Neuronal stem cell (in vitro differentiated cells): ENCODE data around the gene IMMP2L.

Experiments used
- DNase-seq: peaks from one replicate; pipeline ENCODE4 v3.0.0-alpha.2; 2013; ENCODE audit warnings: low spot score
- H2AFZ ChIP-seq: one replicate; pipeline ENCODE4 v1.6.1; 2013; ENCODE audit warnings: mild to moderate bottlenecking, low read length, inconsistent platforms
- H2AK5ac ChIP-seq: 2 replicates; pipeline ENCODE4 v1.6.1; 2013; ENCODE audit warnings: low read depth, mild to moderate bottlenecking, inconsistent platforms, low read length, moderate library complexity, mixed read lengths
- H2BK120ac ChIP-seq: 2 replicates; pipeline ENCODE4 v1.6.1; 2013; ENCODE audit warnings: low read depth, mild to moderate bottlenecking, inconsistent platforms, low read length, moderate library complexity, mixed read lengths
- H2BK12ac ChIP-seq: one replicate; pipeline ENCODE4 v1.6.1; 2013; ENCODE audit warnings: low read length, inconsistent platforms
- H2BK15ac ChIP-seq: 2 replicates; pipeline ENCODE4 v1.6.1; 2013; ENCODE audit warnings: mild to moderate bottlenecking, low read length, inconsistent platforms, mixed read lengths
- H2BK5ac ChIP-seq: one replicate; pipeline ENCODE4 v1.6.1; 2013; ENCODE audit warnings: inconsistent platforms, mild to moderate bottlenecking, low read length, moderate library complexity
- H3K14ac ChIP-seq: one replicate; pipeline ENCODE4 v1.6.1; 2013; ENCODE audit warnings: low read length, inconsistent platforms
- H3K18ac ChIP-seq: 2 replicates; pipeline ENCODE4 v1.6.1; 2013; ENCODE audit warnings: low read length, inconsistent platforms
- H3K23ac ChIP-seq: 2 replicates; pipeline ENCODE4 v1.6.1; 2013; ENCODE audit warnings: low read depth, mild to moderate bottlenecking, mixed read lengths, low read length, inconsistent platforms; ENCODE audit not compliant: poor library complexity
- H3K27ac ChIP-seq: replicated peaks from 3 replicates; pipeline ENCODE4 v1.5.1; 2013; ENCODE audit warnings: low read length, inconsistent platforms
- H3K27me3 ChIP-seq, 3 experiments: 2 replicates each; pipeline ENCODE4 v1.6.1; 2013; ENCODE audit warnings: low read length in 3 of 3, mild to moderate bottlenecking in 2 of 3, inconsistent platforms in 1 of 3, low read depth in 1 of 3, mixed read lengths in 1 of 3, moderate library complexity in 1 of 3; ENCODE audit not compliant: control insufficient read depth in 3 of 3, insufficient read depth in 3 of 3
- H3K36me3 ChIP-seq, 2 donors: replicated peaks in 1 of 2; 2 replicates each; pipeline ENCODE4 v1.6.1; 2013; ENCODE audit warnings: low read length in 2 of 2; ENCODE audit not compliant: control insufficient read depth in 2 of 2, insufficient read depth in 2 of 2
- H3K4ac ChIP-seq: 2 replicates; pipeline ENCODE4 v1.6.1; 2013; ENCODE audit warnings: inconsistent platforms, mild to moderate bottlenecking, low read length, moderate library complexity
- H3K4me1 ChIP-seq, 2 donors: 1 replicate in 1 of 2; 2 replicates in 1 of 2; pipeline ENCODE4 v1.6.1; 2013; ENCODE audit warnings: low read length in 2 of 2, low read depth in 1 of 2; ENCODE audit not compliant: control insufficient read depth in 2 of 2, insufficient read depth in 1 of 2
- H3K4me2 ChIP-seq: one replicate; pipeline ENCODE4 v1.6.1; 2013; ENCODE audit warnings: mild to moderate bottlenecking, low read length, inconsistent platforms; ENCODE audit not compliant: insufficient read depth, poor library complexity, severe bottlenecking
- H3K4me3 ChIP-seq, 2 donors: 2 replicates each; pipeline ENCODE4 v1.5.1; 2013; ENCODE audit warnings: low read length in 2 of 2, mild to moderate bottlenecking in 2 of 2, inconsistent platforms in 1 of 2, moderate library complexity in 1 of 2
- H3K79me1 ChIP-seq: one replicate; pipeline ENCODE4 v1.6.1; 2013; ENCODE audit warnings: low read depth, mild to moderate bottlenecking, inconsistent platforms, low read length, moderate library complexity
- H3K9ac ChIP-seq: one replicate; pipeline ENCODE4 v1.6.1; 2013; ENCODE audit warnings: mild to moderate bottlenecking, low read depth, low read length, inconsistent platforms; ENCODE audit not compliant: poor library complexity
- H3K9me3 ChIP-seq, 2 donors: replicated peaks in 1 of 2; 2 replicates each; pipeline versions ENCODE3 to v1.6.1; 2013; ENCODE audit warnings: low read length in 2 of 2, mild to moderate bottlenecking in 2 of 2, inconsistent platforms in 1 of 2, low read depth in 1 of 2, mixed read lengths in 1 of 2, moderate library complexity in 1 of 2; ENCODE audit not compliant: control insufficient read depth in 2 of 2, insufficient read depth in 1 of 2
- H4K8ac ChIP-seq: one replicate; pipeline ENCODE4 v1.6.1; 2013; ENCODE audit warnings: low read depth, mild to moderate bottlenecking, inconsistent platforms, low read length, moderate library complexity
- H4K91ac ChIP-seq: one replicate; pipeline ENCODE4 v1.6.1; 2013; ENCODE audit warnings: low read length, low read depth, mild to moderate bottlenecking, inconsistent platforms; ENCODE audit not compliant: poor library complexity
- WGBS, 2 donors: extraction: QIAGEN DNeasy Blood & Tissue Kit; methylation state at CpG; one replicate each; pipeline ENCODE4 v1.1.7; 2013; ENCODE audit warnings: missing lambda C conversion rate in 2 of 2, mixed read lengths in 1 of 2; ENCODE audit not compliant: insufficient read length in 2 of 2, insufficient replicate concordance in 1 of 2; ENCODE audit errors: extremely low coverage in 2 of 2; 5-methylcytosine and 5-hydroxymethylcytosine counted together

Gene IMMP2L

GRCh38 chr7:111080495-111081105 lies 481.7 kb downstream of the IMMP2L start:
- no peak overlapping the region for H3K27ac ChIP-seq
- H3K79me1 ChIP-seq = no peaks in the 10 kb centered on the region
- no peak for DNase-seq
- H3K23ac ChIP-seq = no peak overlapping the region
- no peak overlapping the region for H3K4ac ChIP-seq
- WGBS, 2 donors = no CpG with 5 or more reads among the region's 1 CpG
- H4K8ac ChIP-seq = no peak overlapping the region
- no peak overlapping the region for H2BK15ac ChIP-seq
- H3K4me1 ChIP-seq = peaks cover 4 to 20% of the 10 kb centered on the region in 2 donors
- H2BK5ac ChIP-seq = no peak overlapping the region
- H3K14ac ChIP-seq = no peak overlapping the region
- no peak overlapping the region for H2BK120ac ChIP-seq
- no peak overlapping the region for H2AK5ac ChIP-seq
- H3K9ac ChIP-seq = no peak overlapping the region
- H2BK12ac ChIP-seq = no peak overlapping the region
- H2AFZ ChIP-seq = no peak overlapping the region
- no peak overlapping the region for H3K4me3 ChIP-seq
- H3K18ac ChIP-seq = no peak overlapping the region
- H3K36me3 ChIP-seq = no peaks in the 10 kb centered on the region
- H4K91ac ChIP-seq = no peak overlapping the region
- H3K27me3 ChIP-seq = no peaks in the 10 kb centered on the region
- H3K9me3 ChIP-seq = no peaks in the 10 kb centered on the region
- no peak overlapping the region for H3K4me2 ChIP-seq

- Histone ChIP-seq H3K4me2 (no peak overlapping the region), H3K4me3 (no peak overlapping the region), H4K91ac (no peak overlapping the region), H3K9me3 (no peaks in the 10 kb centered on the region), H3K4ac (no peak overlapping the region), H4K8ac (no peak overlapping the region), H3K9ac (no peak overlapping the region), H3K79me1 (no peaks in the 10 kb centered on the region), H2BK120ac (no peak overlapping the region), H3K27ac (no peak overlapping the region), H3K18ac (no peak overlapping the region), H2AK5ac (no peak overlapping the region), H3K23ac (no peak overlapping the region), H2BK12ac (no peak overlapping the region), H2AFZ (no peak overlapping the region), H2BK5ac (no peak overlapping the region), H3K27me3 (no peaks in the 10 kb centered on the region), H3K14ac (no peak overlapping the region), H2BK15ac (no peak overlapping the region), H3K4me1 (peaks cover 2 to 20% of the 10 kb centered on the region in 2 donors), H3K36me3 (no peaks in the 10 kb centered on the region)
- no peak for DNase-seq
- WGBS, 2 donors = no CpG with 5 or more reads among the region's 2 CpGs
These were observed 485.3 kb downstream of the IMMP2L start for GRCh38 chr7:111077001-111077400.

DNA sequence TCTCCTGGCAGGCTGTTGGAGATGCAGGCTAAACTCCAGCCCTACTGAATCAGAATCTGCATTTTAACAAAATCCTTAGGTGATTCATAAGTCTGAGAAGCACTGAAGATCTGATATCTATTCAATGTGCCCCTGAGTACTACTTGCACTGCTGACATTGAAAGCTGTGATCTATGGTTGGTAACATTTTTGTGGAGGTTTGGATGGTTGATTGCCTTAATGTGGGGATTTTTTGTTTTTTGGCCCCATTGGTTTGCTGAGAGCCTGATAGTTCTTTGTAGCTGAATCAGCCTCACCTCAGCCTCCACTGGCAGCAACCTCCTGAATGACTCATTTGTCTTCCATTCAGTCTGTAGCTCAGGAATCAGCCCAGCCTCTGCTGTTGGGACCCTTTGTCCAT lies 486.1 kb downstream of the IMMP2L start:
- no peak overlapping the region for H3K27ac ChIP-seq
- DNase-seq = no peak

GRCh38 chr7:111075498-111075897 lies 486.8 kb downstream of the IMMP2L start:
- Histone ChIP-seq H3K23ac (no peak overlapping the region), H2BK120ac (no peak overlapping the region), H3K4ac (no peak overlapping the region), H3K9ac (no peak overlapping the region), H2AK5ac (no peak overlapping the region), H3K27me3 (no peaks in the 10 kb centered on the region), H3K9me3 (no peaks in the 10 kb centered on the region), H2BK12ac (no peak overlapping the region), H3K4me2 (no peak overlapping the region), H3K27ac (no peak overlapping the region), H3K18ac (no peak overlapping the region), H3K79me1 (no peaks in the 10 kb centered on the region), H2AFZ (no peak overlapping the region), H4K8ac (no peak overlapping the region), H3K4me1 (peaks cover 0 to 11% of the 10 kb centered on the region in 2 donors), H2BK5ac (no peak overlapping the region), H3K14ac (no peak overlapping the region), H3K4me3 (no peak overlapping the region), H3K36me3 (no peaks in the 10 kb centered on the region), H2BK15ac (no peak overlapping the region), H4K91ac (no peak overlapping the region)
- no peak for DNase-seq
- no CpG with 5 or more reads among the region's 5 CpGs for WGBS, 2 donors

More for the DNA sequence above, 486.1 kb downstream of the IMMP2L start:
- Histone ChIP-seq H3K4me3 (no peak overlapping the region), H3K27me3 (no peaks in the 10 kb centered on the region), H3K14ac (no peak overlapping the region), H3K4me1 (peaks cover 0 to 12% of the 10 kb centered on the region in 2 donors), H3K4ac (no peak overlapping the region), H3K18ac (no peak overlapping the region), H4K91ac (no peak overlapping the region), H3K9ac (no peak overlapping the region), H4K8ac (no peak overlapping the region), H3K4me2 (no peak overlapping the region), H2AK5ac (no peak overlapping the region), H3K79me1 (no peaks in the 10 kb centered on the region), H2BK5ac (no peak overlapping the region), H3K36me3 (no peaks in the 10 kb centered on the region), H2BK120ac (no peak overlapping the region), H2AFZ (no peak overlapping the region), H3K9me3 (no peaks in the 10 kb centered on the region), H2BK12ac (no peak overlapping the region), H3K23ac (no peak overlapping the region), H2BK15ac (no peak overlapping the region)
